HEK293T (cell line): Measurements from ENCODE around the gene SPEN.
"Not testable (repeated sequence)": the region's sequence is repeated elsewhere in the genome, so short reads cannot be mapped to it uniquely, and the experiment has no call there.

Source experiments
- CTCF ChIA-PET: fragments of 350-600 bp; formaldehyde crosslinking; extraction: SDS; loops from one replicate; lab custom pipeline; 2021; ENCODE audit warnings: antibody characterized with exemption, inconsistent platforms; lab: Yijun Ruan, JAX
- POLR2A ChIA-PET: fragments of 350-600 bp; formaldehyde crosslinking; extraction: SDS; loops from one replicate; lab custom pipeline; 2020; ENCODE audit warnings: antibody characterized with exemption, inconsistent platforms; lab: Yijun Ruan, JAX
- DNase-seq: peaks from one replicate; pipeline ENCODE4 v3.0.0; 2012; ENCODE audit warnings: mixed read lengths; ENCODE audit errors: extremely low spot score
- ARNT ChIP-seq: fragments of 450-650 bp; IDR thresholded peaks from 2 replicates; pipeline ENCODE4 v1.6.1; 2017; ENCODE audit warnings: mild to moderate bottlenecking
- BHLHE40 ChIP-seq: fragments of 450-650 bp; IDR thresholded peaks from 2 replicates; pipeline ENCODE4 v1.6.1; 2016; ENCODE audit warnings: mild to moderate bottlenecking, moderate library complexity, borderline replicate concordance
- CTBP1 ChIP-seq: fragments of 450-650 bp; IDR thresholded peaks from 2 replicates; pipeline ENCODE4 v1.6.1; 2016; ENCODE audit warnings: borderline replicate concordance
- ELF4 ChIP-seq: fragments of 450-650 bp; IDR thresholded peaks from 2 replicates; pipeline ENCODE4 v1.6.1; 2017; ENCODE audit warnings: antibody characterized with exemption
- FOXA1 ChIP-seq: fragments of 450-650 bp; IDR thresholded peaks from 2 replicates; pipeline ENCODE4 v1.6.1; 2016; ENCODE audit warnings: mild to moderate bottlenecking
- FOXK2 ChIP-seq: fragments of 450-650 bp; IDR thresholded peaks from 2 replicates; pipeline ENCODE4 v1.6.1; 2016; ENCODE audit warnings: mild to moderate bottlenecking
- FOXM1 ChIP-seq: fragments of 450-650 bp; IDR thresholded peaks from 2 replicates; pipeline ENCODE4 v1.6.1; 2017; ENCODE audit warnings: mild to moderate bottlenecking, borderline replicate concordance
- HDGF ChIP-seq: fragments of 450-650 bp; IDR thresholded peaks from 2 replicates; pipeline ENCODE4 v1.6.1; 2017; ENCODE audit warnings: antibody characterized with exemption, borderline replicate concordance
- L3MBTL2 ChIP-seq: fragments of 450-650 bp; conservative IDR thresholded peaks from 2 replicates; pipeline ENCODE4 v1.6.1; 2016; ENCODE audit warnings: mild to moderate bottlenecking
- LEF1 ChIP-seq: fragments of 450-650 bp; IDR thresholded peaks from 2 replicates; pipeline ENCODE4 v1.6.1; 2017; ENCODE audit warnings: mild to moderate bottlenecking, borderline replicate concordance
- NFRKB ChIP-seq: fragments of 450-650 bp; IDR thresholded peaks from 2 replicates; pipeline ENCODE4 v1.6.1; 2016; ENCODE audit warnings: mild to moderate bottlenecking, moderate library complexity
- SP1 ChIP-seq: fragments of 450-650 bp; IDR thresholded peaks from 2 replicates; pipeline ENCODE4 v1.6.1; 2017
- SUZ12 ChIP-seq: fragments of 450-650 bp; IDR thresholded peaks from 2 replicates; pipeline ENCODE4 v1.6.1; 2016; ENCODE audit warnings: mild to moderate bottlenecking
- TARDBP ChIP-seq: fragments of 450-650 bp; IDR thresholded peaks from 2 replicates; pipeline ENCODE4 v1.6.1; 2016
- ZNF384 ChIP-seq: fragments of 450-650 bp; IDR thresholded peaks from 2 replicates; pipeline ENCODE4 v1.6.1; 2016
- TF ChIP-seq, protein P1 (sequence below): fragments of 450-650 bp; IDR thresholded peaks from 2 replicates; pipeline ENCODE4 v1.6.1; 2016

The SPEN gene

DNA sequence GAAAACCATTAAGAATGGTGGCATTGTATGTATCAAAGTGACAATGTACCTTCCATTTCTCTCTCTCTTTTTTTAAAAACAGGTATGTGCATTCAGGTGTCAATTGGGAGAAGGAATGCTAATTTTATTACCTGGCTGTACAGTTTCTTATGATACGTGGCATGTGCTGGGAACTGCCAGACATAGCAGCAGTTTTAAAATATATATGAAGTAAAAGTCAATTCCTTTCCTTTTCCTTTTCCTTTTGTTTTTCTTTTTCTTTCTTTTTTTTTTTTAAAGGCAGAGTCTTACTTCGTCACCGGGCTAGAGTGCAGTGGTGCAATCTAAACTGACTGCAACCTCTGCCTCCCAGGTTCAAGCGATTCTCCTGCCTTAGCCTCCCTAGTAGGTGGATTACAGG is 37.0 kb downstream of the SPEN start:
- DNase-seq, result no peak
- TF ChIP-seq SP1 (no peak), FOXA1 (no peak), HDGF (no peak), FOXK2 (no peak), NFRKB (no peak), ELF4 (no peak)
- TF ChIP-seq, protein P1, sequence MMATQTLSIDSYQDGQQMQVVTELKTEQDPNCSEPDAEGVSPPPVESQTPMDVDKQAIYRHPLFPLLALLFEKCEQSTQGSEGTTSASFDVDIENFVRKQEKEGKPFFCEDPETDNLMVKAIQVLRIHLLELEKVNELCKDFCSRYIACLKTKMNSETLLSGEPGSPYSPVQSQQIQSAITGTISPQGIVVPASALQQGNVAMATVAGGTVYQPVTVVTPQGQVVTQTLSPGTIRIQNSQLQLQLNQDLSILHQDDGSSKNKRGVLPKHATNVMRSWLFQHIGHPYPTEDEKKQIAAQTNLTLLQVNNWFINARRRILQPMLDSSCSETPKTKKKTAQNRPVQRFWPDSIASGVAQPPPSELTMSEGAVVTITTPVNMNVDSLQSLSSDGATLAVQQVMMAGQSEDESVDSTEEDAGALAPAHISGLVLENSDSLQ, result no peak
- POLR2A ChIA-PET, result interaction anchor here (2.5 kb wide), 1 partner anchor 51 kb away, joined by 14 read pairs; no protein-coding TSS in a partner anchor
- CTCF ChIA-PET, result interaction anchor here (0.7 kb wide), 1 partner anchor 17 kb away, joined by 3 read pairs; no protein-coding TSS in a partner anchor

DNA sequence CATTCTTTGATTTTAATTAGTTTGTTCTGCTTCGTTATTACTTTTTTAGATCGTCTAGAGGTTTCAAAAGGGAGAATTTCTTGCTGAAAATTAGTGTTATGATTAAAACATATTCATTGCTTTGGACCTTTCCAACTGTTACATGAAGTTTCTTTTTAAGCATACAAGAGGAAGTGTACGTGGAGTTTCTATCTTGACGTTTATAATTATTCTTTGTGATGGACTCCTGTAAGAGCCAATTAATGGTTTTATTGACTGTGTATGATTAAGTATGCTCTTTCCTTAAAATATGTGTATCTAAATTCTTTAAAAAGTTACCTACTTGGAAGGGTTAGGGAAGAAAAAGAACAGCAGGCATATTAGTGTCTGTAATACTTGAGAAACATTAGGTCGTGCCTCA is 37.8 kb downstream of the SPEN start:
- TF ChIP-seq LEF1 (no peak), HDGF (no peak), BHLHE40 (no peak), TARDBP (no peak), FOXM1 (no peak), L3MBTL2 (no peak), ELF4 (no peak)
- TF ChIP-seq, protein P1, result no peak
- POLR2A ChIA-PET, result interaction anchor here (1.7 to 2.5 kb wide), 2 partner anchors 43 to 52 kb away, joined by 3 to 14 read pairs; no protein-coding TSS in a partner anchor
- CTCF ChIA-PET, result interaction anchor here (0.7 to 2.6 kb wide), 2 partner anchors 8 to 16 kb away, joined by 3 to 11 read pairs; no protein-coding TSS in a partner anchor
- DNase-seq, result no peak

DNA sequence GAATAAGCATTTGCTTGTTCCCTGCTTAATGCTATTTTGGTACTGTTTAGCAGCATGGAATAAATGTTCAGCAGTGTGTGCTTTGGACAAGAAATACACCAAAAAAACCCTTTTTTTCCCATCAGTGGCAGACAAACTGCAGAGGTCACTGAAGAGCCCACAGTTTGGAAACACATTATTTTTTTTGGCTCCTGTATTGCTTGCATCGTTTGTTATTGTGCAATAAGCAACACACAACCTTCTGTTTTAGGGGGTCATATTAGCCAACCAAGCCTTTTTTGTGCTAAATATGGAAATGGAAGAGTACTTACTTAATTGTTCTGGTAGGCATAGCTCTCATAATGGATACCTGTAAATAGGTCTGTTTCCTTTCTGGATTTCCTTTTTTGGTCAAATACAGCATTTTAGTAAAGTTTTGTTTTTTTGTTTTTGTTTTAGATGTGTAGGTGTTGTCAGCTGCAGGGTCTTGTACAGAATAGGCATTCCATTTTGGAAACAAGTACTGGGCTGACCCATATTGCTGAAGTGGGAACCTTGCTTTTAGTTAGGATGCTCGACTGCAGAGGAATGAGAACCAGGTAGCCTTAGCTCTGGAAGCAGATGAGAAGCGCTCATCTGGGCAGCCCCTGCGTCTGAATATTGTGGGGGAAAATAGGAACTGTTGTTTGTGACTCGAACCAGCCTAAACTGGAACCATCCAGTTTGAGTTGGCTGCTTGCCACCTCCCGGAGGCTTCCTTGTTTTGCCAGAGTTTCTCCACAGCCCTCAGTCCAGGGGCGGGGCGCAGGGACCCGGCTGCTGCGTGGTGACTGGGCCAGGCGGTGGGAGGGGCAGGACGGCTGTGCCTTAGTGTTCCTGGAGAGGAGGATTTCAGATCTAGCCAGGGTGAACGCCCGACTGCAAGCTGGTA is 38.4 kb downstream of the SPEN start:
- CTCF ChIA-PET, result interaction anchor here (2.6 kb wide), 1 partner anchor 9 kb away, joined by 11 read pairs; no protein-coding TSS in a partner anchor
- peak; percentile 85 for DNase-seq
- POLR2A ChIA-PET, result interaction anchor here (1.7 to 2.5 kb wide), 3 partner anchors 36 to 53 kb away, joined by 3 to 14 read pairs (median 8); no protein-coding TSS in a partner anchor
- TF ChIP-seq BHLHE40 (no peak), FOXK2 (no peak), SP1 (no peak), ARNT (no peak), LEF1 (no peak), CTBP1 (no peak), SUZ12 (no peak), FOXM1 (no peak), NFRKB (no peak), ELF4 (no peak), TARDBP (no peak), ZNF384 (no peak), L3MBTL2 (no peak), HDGF (no peak), FOXA1 (no peak)
- TF ChIP-seq, protein P1, result no peak

DNA sequence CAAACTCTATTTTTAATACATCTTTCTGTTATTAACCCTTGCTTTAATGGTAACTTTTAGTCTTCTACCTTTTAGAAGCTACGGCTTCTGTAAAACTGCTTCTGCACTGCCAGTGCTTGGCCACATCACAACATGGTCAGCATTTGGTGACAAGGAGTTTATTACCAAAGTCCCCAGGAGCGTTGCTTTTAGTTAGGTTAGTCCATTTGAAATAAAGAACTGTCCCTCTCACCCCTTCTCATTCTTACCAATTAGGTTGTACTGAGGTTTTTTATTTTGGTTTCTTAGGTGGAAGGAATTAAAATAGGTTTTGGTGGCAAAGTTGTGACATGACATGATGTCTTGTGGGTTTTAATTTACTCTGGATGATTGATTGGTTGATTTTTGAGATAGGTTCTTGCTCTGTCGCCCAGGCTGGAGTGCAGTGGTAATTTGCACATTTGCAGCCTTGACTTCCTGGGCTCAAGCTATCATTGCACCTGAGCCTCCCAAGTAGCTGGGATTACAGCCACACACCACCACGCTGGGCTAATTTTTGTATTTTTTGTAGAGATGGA is 39.2 kb downstream of the SPEN start:
- no peak for TF ChIP-seq L3MBTL2
- TF ChIP-seq, protein P1, result peak; percentile 52; the same call in 1 of the 2 replicates
- no peak for DNase-seq
- ChIA-PET CTCF (interaction anchor here (0.7 to 2.6 kb wide), 3 partner anchors 10 to 758 kb away, joined by 3 to 11 read pairs (median 4); no protein-coding TSS in a partner anchor), POLR2A (interaction anchor here (1.7 to 2.5 kb wide), 3 partner anchors 37 to 53 kb away, joined by 3 to 14 read pairs (median 8); no protein-coding TSS in a partner anchor)

DNA sequence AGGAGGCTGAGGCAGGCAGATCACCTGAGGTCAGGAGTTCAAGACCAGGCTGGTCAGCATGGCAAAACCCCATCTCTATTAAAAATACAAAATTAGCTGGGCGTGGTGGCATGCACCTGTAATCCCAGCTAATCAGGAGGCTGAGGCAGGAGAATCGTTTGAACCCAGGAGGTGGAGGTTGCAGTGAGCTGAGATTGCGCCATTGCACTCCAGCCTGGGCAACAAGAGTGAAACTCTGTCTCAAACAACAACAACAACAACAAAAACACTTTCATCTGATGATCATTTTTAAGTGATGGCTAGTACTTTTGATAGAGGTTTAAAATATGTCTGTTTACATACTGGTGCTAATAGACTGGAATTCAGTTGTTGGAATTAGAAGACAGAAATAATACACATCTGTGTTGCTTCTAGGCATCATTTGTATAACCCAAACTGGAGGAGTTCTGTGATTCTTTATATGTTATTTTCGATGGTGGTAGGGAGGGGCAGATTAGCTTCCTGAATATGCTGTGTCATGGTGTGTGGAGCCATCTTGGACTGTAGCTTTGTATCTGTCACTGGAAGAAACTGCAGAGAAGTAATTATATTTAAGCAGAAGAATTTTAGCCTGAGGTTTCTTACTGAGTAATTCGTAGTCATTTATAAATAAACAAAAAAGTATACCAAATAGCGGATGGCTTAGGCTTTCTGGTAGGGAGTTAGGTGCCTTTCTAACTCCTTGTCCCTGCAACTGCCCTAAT is 45.5 kb downstream of the SPEN start:
- DNase-seq, POLR2A ChIA-PET: not testable (repeated sequence)
- CTCF ChIA-PET, result interaction anchor here (0.6 to 1.0 kb wide), 2 partner anchors 12 to 16 kb away, joined by 4 to 5 read pairs; no protein-coding TSS in a partner anchor
